HepG2 (cell line): Measurements from ENCODE around the gene ZMYND8. TPM values are rescaled to one million over a fixed set of nuclear protein-coding genes. Genes with fewer than 3 reads are reported as not detected.

Source experiments
- CREB3 ChIP-seq: sonication (generic); formaldehyde crosslinking; IDR thresholded peaks from 2 replicates; pipeline ENCODE4 v1.5.0; 2020; ENCODE audit warnings: missing genetic modification reagents
- EZH2 ChIP-seq: conservative IDR thresholded peaks from 2 replicates; pipeline ENCODE4 v1.6.1; 2012; ENCODE audit warnings: mild to moderate bottlenecking, low read depth, low read length, moderate library complexity
- FLYWCH1 ChIP-seq: sonication (generic); formaldehyde crosslinking; IDR thresholded peaks from 2 replicates; pipeline ENCODE4 v1.8.1; 2023; ENCODE audit warnings: mild to moderate bottlenecking, missing genetic modification reagents
- HDAC2 ChIP-seq: sonication (generic); formaldehyde crosslinking; IDR thresholded peaks from 2 replicates; pipeline ENCODE4 v1.4.0; 2020; ENCODE audit warnings: missing genetic modification reagents
- HMGA1 ChIP-seq: sonication (generic); formaldehyde crosslinking; conservative IDR thresholded peaks from 2 replicates; pipeline ENCODE4 v1.4.0; 2020; ENCODE audit warnings: missing genetic modification reagents
- HNRNPK ChIP-seq: fragments of 200-400 bp; formaldehyde crosslinking; IDR thresholded peaks from 2 replicates; pipeline ENCODE4 v1.6.1; 2018; ENCODE audit warnings: low read length, low read depth, moderate library complexity, mild to moderate bottlenecking; ENCODE audit not compliant: poor library complexity, severe bottlenecking
- KLF6 ChIP-seq: IDR thresholded peaks from 2 replicates; pipeline ENCODE4 v1.8.0; 2016; ENCODE audit warnings: missing biosample characterization, missing genetic modification reagents
- MLLT10 ChIP-seq: sonication (generic); formaldehyde crosslinking; IDR thresholded peaks from 2 replicates; pipeline ENCODE4 v1.4.0; 2020; ENCODE audit warnings: missing genetic modification reagents
- MTF1 ChIP-seq: sonication (generic); formaldehyde crosslinking; IDR thresholded peaks from 2 replicates; pipeline ENCODE4 v1.5.0; 2020; ENCODE audit warnings: missing genetic modification reagents
- NFE2L1 ChIP-seq: sonication (generic); formaldehyde crosslinking; IDR thresholded peaks from 2 replicates; pipeline ENCODE4 v1.4.0; 2020; ENCODE audit warnings: missing genetic modification reagents, mild to moderate bottlenecking, borderline replicate concordance
- NONO ChIP-seq, 2 experiments: fragments of 450-650 bp in 1 of 2; sonication (generic) in 1 of 2; formaldehyde crosslinking in 1 of 2; IDR thresholded peaks in 1 of 2; conservative IDR thresholded peaks in 1 of 2; 2 replicates each; pipeline versions ENCODE4 v1.6.1 to v1.8.0; 2017 to 2022; ENCODE audit warnings: mild to moderate bottlenecking in 1 of 2, missing genetic modification reagents in 1 of 2, moderate library complexity in 1 of 2
- NR2C2 ChIP-seq: sonication (generic); formaldehyde crosslinking; IDR thresholded peaks from 2 replicates; pipeline ENCODE4 v1.4.0; 2020; ENCODE audit warnings: missing genetic modification reagents, mild to moderate bottlenecking, moderate library complexity, borderline replicate concordance
- PITX1 ChIP-seq: sonication (generic); formaldehyde crosslinking; IDR thresholded peaks from 2 replicates; pipeline ENCODE4 v1.5.1; 2020; ENCODE audit warnings: mild to moderate bottlenecking, missing genetic modification reagents
- RBM39 ChIP-seq: fragments of 200-400 bp; formaldehyde crosslinking; IDR thresholded peaks from one replicate; pipeline ENCODE4 v1.6.1; 2018; ENCODE audit warnings: antibody characterized with exemption, mild to moderate bottlenecking, low read depth, low read length; ENCODE audit not compliant: poor library complexity, severe bottlenecking
- RNF219 ChIP-seq: sonication (generic); formaldehyde crosslinking; IDR thresholded peaks from 2 replicates; pipeline ENCODE4 v1.5.0; 2020; ENCODE audit warnings: mild to moderate bottlenecking, missing genetic modification reagents
- ZNF383 ChIP-seq: sonication (generic); formaldehyde crosslinking; IDR thresholded peaks from 2 replicates; pipeline ENCODE4 v1.4.0; 2020; ENCODE audit warnings: missing genetic modification reagents, mild to moderate bottlenecking, borderline replicate concordance
- ZNF451 ChIP-seq: sonication (generic); formaldehyde crosslinking; IDR thresholded peaks from 2 replicates; pipeline ENCODE4 v1.5.0; 2020; ENCODE audit warnings: mild to moderate bottlenecking, missing genetic modification reagents
- ZNF598 ChIP-seq: sonication (generic); formaldehyde crosslinking; IDR thresholded peaks from 2 replicates; pipeline ENCODE4 v1.5.1; 2020; ENCODE audit warnings: mild to moderate bottlenecking, missing genetic modification reagents, borderline replicate concordance
- ZNF644 ChIP-seq: IDR thresholded peaks from 2 replicates; pipeline ENCODE4 v1.6.1; 2016; ENCODE audit warnings: low read depth
- ZNF720 ChIP-seq: sonication (generic); formaldehyde crosslinking; IDR thresholded peaks from 2 replicates; pipeline ENCODE4 v1.4.0; 2020; ENCODE audit warnings: missing genetic modification reagents
- ZNF780A ChIP-seq: sonication (generic); formaldehyde crosslinking; IDR thresholded peaks from 2 replicates; pipeline ENCODE4 v1.8.0; 2022; ENCODE audit warnings: mild to moderate bottlenecking, missing genetic modification reagents, moderate library complexity
- polyA plus RNA-seq, 8 experiments: library from polyadenylated mRNA; depleted of rRNA in 3 of 8; stranded (reverse) in 7 of 8; unstranded in 1 of 8; fragments of >200 nt; fragmentation: Illumina TruSeq in 4 of 8; extraction: Trizol in 4 of 8; gene quantifications; 2 replicates each; pipeline versions ENCODE4 v1.2.1 to v1.2.3, GENCODE V29; 2011 to 2016; ENCODE audit warnings: low read depth in 4 of 8, missing spikeins in 1 of 8, mixed read lengths in 1 of 8; ENCODE audit not compliant: insufficient read depth in 1 of 8
- total RNA-seq, 5 experiments: library from RNA; depleted of rRNA; stranded (reverse); fragments of >200 nt; fragmentation: Illumina TruSeq; extraction: Trizol; gene quantifications; 2 replicates each; pipeline ENCODE4 v1.2.3, GENCODE V29; 2016; ENCODE audit warnings: low read depth in 1 of 5
- TF ChIP-seq, protein P1 (sequence below): IDR thresholded peaks from 2 replicates; pipeline ENCODE4 v1.6.1; 2012; ENCODE audit warnings: inconsistent platforms
- TF ChIP-seq, protein P2 (sequence below): sonication (generic); formaldehyde crosslinking; IDR thresholded peaks from 2 replicates; pipeline ENCODE4 v1.8.0; 2022; ENCODE audit warnings: low read depth, missing genetic modification reagents
- TF ChIP-seq, protein P3 (sequence below): sonication (generic); formaldehyde crosslinking; IDR thresholded peaks from 2 replicates; pipeline ENCODE4 v1.4.0; 2020; ENCODE audit warnings: missing genetic modification reagents, borderline replicate concordance

The ZMYND8 gene
- total and polyA plus RNA-seq, 2 of the 13 experiments (the other 11 are each of a cell fraction or from before 2014, with no cell fraction given), result 53.9 to 84.7 TPM

DNA sequence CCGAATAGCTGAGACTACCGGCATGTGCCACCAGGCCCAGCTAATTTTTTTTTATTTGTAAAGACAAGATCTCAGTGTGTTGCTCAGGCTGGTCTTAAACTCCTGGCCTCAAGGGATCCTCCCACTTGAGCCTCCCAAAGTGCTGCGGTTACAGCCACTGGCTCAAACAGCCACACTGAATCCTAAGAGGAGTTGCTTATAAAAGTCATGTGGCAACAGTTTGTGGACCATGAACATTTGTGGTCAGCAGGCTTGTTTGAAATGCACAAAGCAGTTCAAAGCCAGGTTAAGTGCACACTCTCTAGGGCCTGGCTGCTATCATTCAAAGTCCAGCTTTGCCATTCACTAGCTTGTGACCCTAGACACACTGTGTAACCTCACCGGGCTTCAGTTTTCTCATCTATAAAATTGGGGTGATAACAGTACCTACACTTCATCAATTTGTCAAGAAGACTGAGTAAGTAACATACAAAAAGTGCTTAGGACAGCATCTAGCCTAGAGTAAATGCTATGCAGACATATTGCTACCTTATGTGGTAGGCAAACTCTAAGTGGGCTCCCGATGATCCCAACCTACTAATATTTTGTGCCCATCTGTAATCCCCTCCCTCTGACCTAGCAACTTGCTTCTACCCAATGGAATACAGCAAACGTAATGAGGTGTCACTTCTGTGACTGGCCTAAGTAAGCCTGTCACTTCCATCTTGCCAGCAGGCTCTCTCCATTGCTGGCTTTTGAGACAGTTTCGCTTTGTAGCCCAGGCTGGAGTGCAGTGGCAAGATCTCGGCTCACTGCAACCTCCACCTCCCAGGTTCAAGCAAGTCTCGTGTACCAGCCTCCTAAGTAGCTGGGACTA, 122.9 kb downstream of the ZMYND8 start (continued):
- TF ChIP-seq PITX1 (CRISPR knock-in tag), result peak; percentile 76
- TF ChIP-seq, protein P1, sequence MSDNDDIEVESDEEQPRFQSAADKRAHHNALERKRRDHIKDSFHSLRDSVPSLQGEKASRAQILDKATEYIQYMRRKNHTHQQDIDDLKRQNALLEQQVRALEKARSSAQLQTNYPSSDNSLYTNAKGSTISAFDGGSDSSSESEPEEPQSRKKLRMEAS, result peak; percentile 85
- 0 out of 2 replicates have a peak, but pooled peaks have one; percentile 15 for TF ChIP-seq ZNF720 (CRISPR knock-in tag)
- no peak for TF ChIP-seq HMGA1 (CRISPR knock-in tag)
- TF ChIP-seq EZH2, result no peak
- TF ChIP-seq ZNF644 (CRISPR knock-in tag), result peak; percentile 94
- peak; percentile 94 for TF ChIP-seq HDAC2 (CRISPR knock-in tag)
- TF ChIP-seq HNRNPK, result no peak
- no peak for TF ChIP-seq FLYWCH1 (CRISPR knock-in tag)
- peak; percentile 64; the same call in 1 of the 2 replicates for TF ChIP-seq ZNF451 (CRISPR knock-in tag)
- 0 out of 2 replicates have a peak, but pooled peaks have one; percentile 22 for TF ChIP-seq ZNF780A (CRISPR knock-in tag)
- TF ChIP-seq NFE2L1 (CRISPR knock-in tag), result no peak
- no peak for TF ChIP-seq CREB3
- TF ChIP-seq RNF219 (CRISPR knock-in tag), result no peak
- TF ChIP-seq KLF6 (CRISPR knock-in tag), result peak; percentile 64; the same call in 1 of the 2 replicates
- no peak; the same call in 1 of the 2 replicates for TF ChIP-seq ZNF383 (CRISPR knock-in tag)
- no peak for TF ChIP-seq NONO (IDR thresholded peaks at IDR 0.05)
- TF ChIP-seq NONO (CRISPR knock-in tag; conservative IDR thresholded peaks at IDR 0.05), result peak; percentile 75
- TF ChIP-seq MTF1 (CRISPR knock-in tag), result no peak
- TF ChIP-seq, protein P2, sequence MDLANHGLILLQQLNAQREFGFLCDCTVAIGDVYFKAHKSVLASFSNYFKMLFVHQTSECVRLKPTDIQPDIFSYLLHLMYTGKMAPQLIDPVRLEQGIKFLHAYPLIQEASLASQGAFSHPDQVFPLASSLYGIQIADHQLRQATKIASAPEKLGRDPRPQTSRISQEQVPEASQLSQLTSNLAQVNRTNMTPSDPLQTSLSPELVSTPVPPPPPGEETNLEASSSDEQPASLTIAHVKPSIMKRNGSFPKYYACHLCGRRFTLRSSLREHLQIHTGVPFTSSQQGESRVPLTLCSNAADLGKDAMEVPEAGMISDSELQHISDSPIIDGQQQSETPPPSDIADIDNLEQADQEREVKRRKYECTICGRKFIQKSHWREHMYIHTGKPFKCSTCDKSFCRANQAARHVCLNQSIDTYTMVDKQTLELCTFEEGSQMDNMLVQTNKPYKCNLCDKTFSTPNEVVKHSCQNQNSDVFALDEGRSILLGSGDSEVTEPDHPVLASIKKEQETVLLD (CRISPR knock-in tag), result no peak
- peak; percentile 79; the same call in 1 of the 2 replicates for TF ChIP-seq NR2C2 (CRISPR knock-in tag)
- TF ChIP-seq, protein P3, sequence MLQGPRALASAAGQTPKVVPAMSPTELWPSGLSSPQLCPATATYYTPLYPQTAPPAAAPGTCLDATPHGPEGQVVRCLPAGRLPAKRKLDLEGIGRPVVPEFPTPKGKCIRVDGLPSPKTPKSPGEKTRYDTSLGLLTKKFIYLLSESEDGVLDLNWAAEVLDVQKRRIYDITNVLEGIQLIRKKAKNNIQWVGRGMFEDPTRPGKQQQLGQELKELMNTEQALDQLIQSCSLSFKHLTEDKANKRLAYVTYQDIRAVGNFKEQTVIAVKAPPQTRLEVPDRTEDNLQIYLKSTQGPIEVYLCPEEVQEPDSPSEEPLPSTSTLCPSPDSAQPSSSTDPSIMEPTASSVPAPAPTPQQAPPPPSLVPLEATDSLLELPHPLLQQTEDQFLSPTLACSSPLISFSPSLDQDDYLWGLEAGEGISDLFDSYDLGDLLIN (CRISPR knock-in tag), result no peak
- no peak for TF ChIP-seq ZNF598
- no peak for TF ChIP-seq MLLT10 (CRISPR knock-in tag)
- no peak for TF ChIP-seq RBM39
